Measurements from ENCODE around the gene TTYH3. TPM values are rescaled to one million over a fixed set of nuclear protein-coding genes. Genes with fewer than 3 reads are reported as not detected.

Gene TTYH3
- total RNA-seq, 1 donor from 2014 or later = 237 TPM

DNA sequence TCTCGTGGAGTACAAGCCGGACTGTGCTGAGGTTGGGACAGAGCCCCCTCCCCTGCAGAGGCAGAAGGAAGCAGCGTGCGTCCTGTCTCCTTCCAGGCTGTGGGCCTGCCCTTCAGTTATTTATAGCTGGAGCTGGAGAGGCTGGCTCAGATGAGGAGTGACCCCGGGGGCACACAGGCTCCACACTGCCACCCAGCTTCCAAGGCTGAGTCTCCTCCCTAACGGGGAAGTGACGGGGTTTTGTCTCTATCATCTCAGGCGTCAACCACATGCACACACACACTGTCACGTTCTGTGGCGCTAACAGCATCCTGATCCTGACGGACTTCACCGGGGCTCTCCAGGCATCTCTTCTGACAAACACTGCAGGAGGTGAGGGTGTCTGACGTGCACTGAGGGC is 81.6 kb downstream of the TTYH3 start:
- Mint-ChIP-seq H3K36me3 (ENCODE audit: low read depth) (peaks cover 14% of the 10 kb centered on the region), H3K27me3 (ENCODE audit: low read depth) (no peaks in the 10 kb centered on the region), H3K27ac (ENCODE audit: unreplicated experiment) (peak overlapping the region; percentile 65), H3K4me3 (peak overlapping the region; percentile 50), H3K9me3 (no peaks in the 10 kb centered on the region), H3K4me1 (peaks cover 35% of the 10 kb centered on the region)
- peak; percentile 38 for DNase-seq (ENCODE audit: low read depth, low spot score)
- TF ChIP-seq, protein P1, sequence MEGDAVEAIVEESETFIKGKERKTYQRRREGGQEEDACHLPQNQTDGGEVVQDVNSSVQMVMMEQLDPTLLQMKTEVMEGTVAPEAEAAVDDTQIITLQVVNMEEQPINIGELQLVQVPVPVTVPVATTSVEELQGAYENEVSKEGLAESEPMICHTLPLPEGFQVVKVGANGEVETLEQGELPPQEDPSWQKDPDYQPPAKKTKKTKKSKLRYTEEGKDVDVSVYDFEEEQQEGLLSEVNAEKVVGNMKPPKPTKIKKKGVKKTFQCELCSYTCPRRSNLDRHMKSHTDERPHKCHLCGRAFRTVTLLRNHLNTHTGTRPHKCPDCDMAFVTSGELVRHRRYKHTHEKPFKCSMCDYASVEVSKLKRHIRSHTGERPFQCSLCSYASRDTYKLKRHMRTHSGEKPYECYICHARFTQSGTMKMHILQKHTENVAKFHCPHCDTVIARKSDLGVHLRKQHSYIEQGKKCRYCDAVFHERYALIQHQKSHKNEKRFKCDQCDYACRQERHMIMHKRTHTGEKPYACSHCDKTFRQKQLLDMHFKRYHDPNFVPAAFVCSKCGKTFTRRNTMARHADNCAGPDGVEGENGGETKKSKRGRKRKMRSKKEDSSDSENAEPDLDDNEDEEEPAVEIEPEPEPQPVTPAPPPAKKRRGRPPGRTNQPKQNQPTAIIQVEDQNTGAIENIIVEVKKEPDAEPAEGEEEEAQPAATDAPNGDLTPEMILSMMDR (conservative IDR thresholded peaks at IDR 0.05) = no peak

- Mint-ChIP-seq H3K4me3 (peak overlapping the region; percentile 14), H3K36me3 (ENCODE audit: low read depth) (peaks cover 14% of the 10 kb centered on the region), H3K4me1 (peaks cover 35% of the 10 kb centered on the region), H3K9me3 (no peaks in the 10 kb centered on the region), H3K27ac (ENCODE audit: unreplicated experiment) (peak overlapping the region; percentile 65), H3K27me3 (ENCODE audit: low read depth) (no peaks in the 10 kb centered on the region)
- no peak for DNase-seq (ENCODE audit: low read depth, low spot score)
- TF ChIP-seq, protein P1 (conservative IDR thresholded peaks at IDR 0.05) = no peak
Measured at GRCh38 chr7:2713978-2714377, 82.2 kb downstream of the TTYH3 start.

Other genes starting within 250 kb of the TTYH3 start
- gene CHST12, start 228.4 kb upstream of the TTYH3 start, total RNA-seq = 13.5 and 15.0 TPM in 2 replicates
- gene GRIFIN, start 155.6 kb upstream of the TTYH3 start, total RNA-seq = not detected in 2 replicates
- gene LFNG, start 112.2 kb upstream of the TTYH3 start, total RNA-seq = 39.0 and 44.9 TPM in 2 replicates
- gene BRAT1, start 76.5 kb upstream of the TTYH3 start, total RNA-seq = 47.3 and 52.7 TPM in 2 replicates
- gene IQCE, start 73.0 kb upstream of the TTYH3 start, total RNA-seq = 18.4 and 22.4 TPM in 2 replicates
- gene AMZ1, start 56.2 kb downstream of the TTYH3 start, total RNA-seq = not detected in 2 replicates
- 62.5 and 63.5 TPM in 2 replicates for gene GNA12, start 212.3 kb downstream of the TTYH3 start, total RNA-seq

Measured in neural crest cell (in vitro differentiated cells).